ENCODE measurements around the gene ADAMTS6. TPM values are rescaled to one million over a fixed set of nuclear protein-coding genes. Genes with fewer than 3 reads are reported as not detected.

ADAMTS6 gene
- total and polyA plus RNA-seq, 2 experiments from 2014 or later, result 0.78 to 2.0 TPM

DNA sequence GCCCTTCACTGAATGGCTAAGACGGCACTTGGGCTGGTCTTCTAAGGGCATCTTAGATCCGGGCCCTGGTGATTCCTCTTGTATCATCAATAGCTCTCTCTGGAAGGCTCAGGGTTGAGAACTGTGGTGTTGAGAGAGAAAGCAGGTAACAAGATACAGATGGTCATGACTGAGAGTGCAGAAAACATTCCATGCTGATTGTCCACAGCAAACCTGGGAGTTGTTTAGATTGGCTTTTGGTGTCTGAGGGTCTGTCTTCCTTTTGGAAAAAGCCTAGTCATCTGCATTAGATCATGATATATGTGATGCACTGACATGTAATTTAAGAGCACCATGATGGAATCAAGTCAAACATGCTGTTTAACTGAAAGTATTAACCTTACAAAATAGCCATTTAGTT is 331.9 kb downstream of the ADAMTS6 start:
- H3F3A ChIP-seq (replicated peaks; ENCODE audit: low read depth), result no peaks in the 10 kb centered on the region
- ATAC-seq, result no peak
- peaks cover 10% of the 10 kb centered on the region; the same call in 1 of the 2 replicates for H3K9me2 ChIP-seq (ENCODE audit: insufficient read depth)
- no peak overlapping the region for H3K4me2 ChIP-seq
- no peak for DNase-seq (ENCODE audit: low spot score)
- no peaks in the 10 kb centered on the region for H3K36me3 ChIP-seq (ENCODE audit: insufficient read depth)
- no peaks in the 10 kb centered on the region for H3K9me3 Mint-ChIP-seq
- H3K27me3 ChIP-seq (ENCODE audit: insufficient read depth), result no peaks in the 10 kb centered on the region
- H3K4me1 ChIP-seq (ENCODE audit: insufficient read depth), result no peaks in the 10 kb centered on the region
- H3K27ac Mint-ChIP-seq, result no peak overlapping the region
- peaks cover 4% of the 10 kb centered on the region for H3K4me1 Mint-ChIP-seq
- no peak overlapping the region for H3K27ac ChIP-seq (ENCODE audit: low read depth)
- H3K79me2 ChIP-seq (replicated peaks; ENCODE audit: insufficient read depth), result no peaks in the 10 kb centered on the region
- H3K4me3 ChIP-seq, result no peak overlapping the region
- no peaks in the 10 kb centered on the region for H4K20me1 ChIP-seq (replicated peaks; ENCODE audit: insufficient read depth)
- peaks cover 2% of the 10 kb centered on the region for H3K27me3 Mint-ChIP-seq (ENCODE audit: insufficient read depth, low read depth, poor library complexity)
- H3K4me3 Mint-ChIP-seq, result no peak overlapping the region
- TF ChIP-seq, protein P1, sequence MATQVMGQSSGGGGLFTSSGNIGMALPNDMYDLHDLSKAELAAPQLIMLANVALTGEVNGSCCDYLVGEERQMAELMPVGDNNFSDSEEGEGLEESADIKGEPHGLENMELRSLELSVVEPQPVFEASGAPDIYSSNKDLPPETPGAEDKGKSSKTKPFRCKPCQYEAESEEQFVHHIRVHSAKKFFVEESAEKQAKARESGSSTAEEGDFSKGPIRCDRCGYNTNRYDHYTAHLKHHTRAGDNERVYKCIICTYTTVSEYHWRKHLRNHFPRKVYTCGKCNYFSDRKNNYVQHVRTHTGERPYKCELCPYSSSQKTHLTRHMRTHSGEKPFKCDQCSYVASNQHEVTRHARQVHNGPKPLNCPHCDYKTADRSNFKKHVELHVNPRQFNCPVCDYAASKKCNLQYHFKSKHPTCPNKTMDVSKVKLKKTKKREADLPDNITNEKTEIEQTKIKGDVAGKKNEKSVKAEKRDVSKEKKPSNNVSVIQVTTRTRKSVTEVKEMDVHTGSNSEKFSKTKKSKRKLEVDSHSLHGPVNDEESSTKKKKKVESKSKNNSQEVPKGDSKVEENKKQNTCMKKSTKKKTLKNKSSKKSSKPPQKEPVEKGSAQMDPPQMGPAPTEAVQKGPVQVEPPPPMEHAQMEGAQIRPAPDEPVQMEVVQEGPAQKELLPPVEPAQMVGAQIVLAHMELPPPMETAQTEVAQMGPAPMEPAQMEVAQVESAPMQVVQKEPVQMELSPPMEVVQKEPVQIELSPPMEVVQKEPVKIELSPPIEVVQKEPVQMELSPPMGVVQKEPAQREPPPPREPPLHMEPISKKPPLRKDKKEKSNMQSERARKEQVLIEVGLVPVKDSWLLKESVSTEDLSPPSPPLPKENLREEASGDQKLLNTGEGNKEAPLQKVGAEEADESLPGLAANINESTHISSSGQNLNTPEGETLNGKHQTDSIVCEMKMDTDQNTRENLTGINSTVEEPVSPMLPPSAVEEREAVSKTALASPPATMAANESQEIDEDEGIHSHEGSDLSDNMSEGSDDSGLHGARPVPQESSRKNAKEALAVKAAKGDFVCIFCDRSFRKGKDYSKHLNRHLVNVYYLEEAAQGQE (IDR thresholded peaks at IDR 0.05; ENCODE audit: unreplicated experiment), result no peak
- no peak for TF ChIP-seq ZNF331 (CRISPR knock-in tag; IDR thresholded peaks at IDR 0.05; ENCODE audit: low read depth)
- no peak overlapping the region for H2AFZ ChIP-seq
- no peaks in the 10 kb centered on the region for H3K36me3 Mint-ChIP-seq (ENCODE audit: low read depth)

DNA sequence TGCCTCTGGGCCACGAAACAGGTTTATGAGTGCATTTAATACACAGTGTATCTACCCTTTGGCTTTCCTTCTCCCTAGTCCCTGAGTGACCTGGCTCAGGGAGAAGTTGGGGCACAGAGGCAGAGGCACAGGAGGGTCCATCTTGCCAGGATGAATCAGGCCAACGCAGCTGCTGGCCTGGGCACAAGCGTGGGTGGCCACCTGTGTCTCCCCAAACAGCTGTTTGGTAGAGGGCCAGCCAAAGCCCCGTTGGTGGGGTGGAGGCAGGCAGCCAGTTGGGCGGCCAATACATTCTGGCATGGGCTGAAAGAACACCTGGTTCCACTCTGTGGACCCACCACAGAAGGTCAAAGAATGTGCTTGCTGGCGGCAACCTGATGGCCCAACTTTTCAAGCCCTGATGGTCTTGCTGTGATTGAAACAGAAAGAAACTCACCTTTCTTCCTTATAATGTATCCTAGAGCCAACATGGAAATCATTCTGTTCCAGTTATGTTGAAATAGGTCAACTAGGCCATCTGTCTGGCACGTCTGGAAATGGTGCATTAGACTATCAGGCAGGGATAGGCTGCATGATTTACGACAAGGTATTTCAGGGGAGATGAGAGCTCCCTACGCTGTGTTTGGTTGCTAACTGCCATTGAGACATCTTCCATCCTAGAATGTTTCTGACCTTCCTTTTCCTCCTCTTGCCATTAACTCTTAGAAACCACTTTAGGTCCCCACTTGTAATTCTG is 337.4 kb downstream of the ADAMTS6 start:
- Histone ChIP-seq H4K20me1 (replicated peaks; ENCODE audit: insufficient read depth) (no peaks in the 10 kb centered on the region), H3K9me2 (ENCODE audit: insufficient read depth) (peaks cover 15% of the 10 kb centered on the region; the same call in 1 of the 2 replicates), H3K4me1 (ENCODE audit: insufficient read depth) (peaks cover 31% of the 10 kb centered on the region), H3F3A (replicated peaks; ENCODE audit: low read depth) (no peaks in the 10 kb centered on the region), H3K4me2 (no peak overlapping the region), H3K79me2 (replicated peaks; ENCODE audit: insufficient read depth) (no peaks in the 10 kb centered on the region), H3K27me3 (ENCODE audit: insufficient read depth) (no peaks in the 10 kb centered on the region), H2AFZ (no peak overlapping the region), H3K36me3 (ENCODE audit: insufficient read depth) (no peaks in the 10 kb centered on the region), H3K27ac (ENCODE audit: low read depth) (no peak overlapping the region), H3K4me3 (no peak overlapping the region)
- no peaks in the 10 kb centered on the region for H3K9me3 Mint-ChIP-seq
- H3K36me3 Mint-ChIP-seq (ENCODE audit: low read depth), result peaks cover 5% of the 10 kb centered on the region; the same call in 1 of the 3 replicates
- TF ChIP-seq, protein P2, sequence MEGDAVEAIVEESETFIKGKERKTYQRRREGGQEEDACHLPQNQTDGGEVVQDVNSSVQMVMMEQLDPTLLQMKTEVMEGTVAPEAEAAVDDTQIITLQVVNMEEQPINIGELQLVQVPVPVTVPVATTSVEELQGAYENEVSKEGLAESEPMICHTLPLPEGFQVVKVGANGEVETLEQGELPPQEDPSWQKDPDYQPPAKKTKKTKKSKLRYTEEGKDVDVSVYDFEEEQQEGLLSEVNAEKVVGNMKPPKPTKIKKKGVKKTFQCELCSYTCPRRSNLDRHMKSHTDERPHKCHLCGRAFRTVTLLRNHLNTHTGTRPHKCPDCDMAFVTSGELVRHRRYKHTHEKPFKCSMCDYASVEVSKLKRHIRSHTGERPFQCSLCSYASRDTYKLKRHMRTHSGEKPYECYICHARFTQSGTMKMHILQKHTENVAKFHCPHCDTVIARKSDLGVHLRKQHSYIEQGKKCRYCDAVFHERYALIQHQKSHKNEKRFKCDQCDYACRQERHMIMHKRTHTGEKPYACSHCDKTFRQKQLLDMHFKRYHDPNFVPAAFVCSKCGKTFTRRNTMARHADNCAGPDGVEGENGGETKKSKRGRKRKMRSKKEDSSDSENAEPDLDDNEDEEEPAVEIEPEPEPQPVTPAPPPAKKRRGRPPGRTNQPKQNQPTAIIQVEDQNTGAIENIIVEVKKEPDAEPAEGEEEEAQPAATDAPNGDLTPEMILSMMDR (conservative IDR thresholded peaks at IDR 0.05; ENCODE audit: low read depth in 2 of 2), result no peak
- TF ChIP-seq NANOG (IDR thresholded peaks at IDR 0.05; ENCODE audit: borderline replicate concordance), result no peak
- TF ChIP-seq, protein P1 (IDR thresholded peaks at IDR 0.05; ENCODE audit: unreplicated experiment), result no peak
- TF ChIP-seq POLR2AphosphoS5 (IDR thresholded peaks at IDR 0.05; ENCODE audit: low read depth), result no peak
- no peak for TF ChIP-seq EZH2phosphoT487 (IDR thresholded peaks at IDR 0.05; ENCODE audit: unreplicated experiment)
- TF ChIP-seq ZNF331 (CRISPR knock-in tag; IDR thresholded peaks at IDR 0.05; ENCODE audit: low read depth), result no peak
- no peak for TF ChIP-seq CREB1 (CRISPR knock-in tag; IDR thresholded peaks at IDR 0.05; ENCODE audit: low read depth)
- no peak for TF ChIP-seq EZH2 (IDR thresholded peaks at IDR 0.05; ENCODE audit: low read depth, unreplicated experiment)
- TF ChIP-seq, protein P3, sequence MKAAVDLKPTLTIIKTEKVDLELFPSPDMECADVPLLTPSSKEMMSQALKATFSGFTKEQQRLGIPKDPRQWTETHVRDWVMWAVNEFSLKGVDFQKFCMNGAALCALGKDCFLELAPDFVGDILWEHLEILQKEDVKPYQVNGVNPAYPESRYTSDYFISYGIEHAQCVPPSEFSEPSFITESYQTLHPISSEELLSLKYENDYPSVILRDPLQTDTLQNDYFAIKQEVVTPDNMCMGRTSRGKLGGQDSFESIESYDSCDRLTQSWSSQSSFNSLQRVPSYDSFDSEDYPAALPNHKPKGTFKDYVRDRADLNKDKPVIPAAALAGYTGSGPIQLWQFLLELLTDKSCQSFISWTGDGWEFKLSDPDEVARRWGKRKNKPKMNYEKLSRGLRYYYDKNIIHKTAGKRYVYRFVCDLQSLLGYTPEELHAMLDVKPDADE (IDR thresholded peaks at IDR 0.05), result no peak
- no peak for TF ChIP-seq STAT1 (IDR thresholded peaks at IDR 0.05; ENCODE audit: unreplicated experiment)
- no peak for TF ChIP-seq JUNB (IDR thresholded peaks at IDR 0.05; ENCODE audit: unreplicated experiment)
- no peak overlapping the region for H3K27ac Mint-ChIP-seq
- DNase-seq (ENCODE audit: low spot score), result no peak
- no peaks in the 10 kb centered on the region for H3K27me3 Mint-ChIP-seq (ENCODE audit: insufficient read depth, low read depth, poor library complexity)
- no peak overlapping the region for H3K4me3 Mint-ChIP-seq
- no peak for ATAC-seq
- H3K4me1 Mint-ChIP-seq, result peaks cover 42% of the 10 kb centered on the region

All from GM23338 (cell line).